K562 (cell line): ENCODE measurements around the gene ZNF275.

Source experiments
- BHLHE40 ChIP-seq: IDR thresholded peaks from 2 replicates; pipeline ENCODE4 v1.6.1; 2011; ENCODE audit warnings: low read length, improper control_type of control experiment
- CEBPB ChIP-seq: fragments of 450-650 bp; IDR thresholded peaks from 2 replicates; pipeline ENCODE4 v1.6.1; 2016; ENCODE audit warnings: missing genetic modification characterization, missing compliant biosample characterization
- CTCF ChIP-seq, 3 experiments: IDR thresholded peaks in 2 of 3; conservative IDR thresholded peaks in 1 of 3; 2 replicates each; pipeline ENCODE4 v1.5.1; 2011 to 2012; ENCODE audit warnings: low read length in 3 of 3, mild to moderate bottlenecking in 3 of 3, control low read depth in 2 of 3, improper control_type of control experiment in 1 of 3, inconsistent platforms in 1 of 3, low read depth in 1 of 3, mixed read lengths in 1 of 3, moderate library complexity in 1 of 3; ENCODE audit not compliant: insufficient read depth in 2 of 3
- FOXJ2 ChIP-seq: fragments of 200-800 bp; sonication (Bioruptor generic); IDR thresholded peaks from 2 replicates; pipeline ENCODE4 v1.6.1; 2016; ENCODE audit warnings: missing genetic modification characterization, missing compliant biosample characterization
- GABPA ChIP-seq: fragments of 200-800 bp; sonication (Bioruptor generic); conservative IDR thresholded peaks from 2 replicates; pipeline ENCODE4 v1.6.1; 2016; ENCODE audit warnings: low read depth, missing genetic modification characterization, missing compliant biosample characterization
- NR2F6 ChIP-seq: fragments of 450-650 bp; formaldehyde crosslinking; IDR thresholded peaks from 2 replicates; pipeline ENCODE4 v1.4.0; 2020; ENCODE audit warnings: mild to moderate bottlenecking
- TAF15 ChIP-seq: fragments of 200-400 bp; formaldehyde crosslinking; IDR thresholded peaks from 2 replicates; pipeline ENCODE4 v1.6.1; 2017; ENCODE audit warnings: mild to moderate bottlenecking, low read depth, low read length, moderate library complexity
- TARDBP ChIP-seq: fragments of 450-650 bp; IDR thresholded peaks from 2 replicates; pipeline ENCODE4 v1.6.1; 2016
- THAP7 ChIP-seq: fragments of 250-450 bp; sonication (Bioruptor Pico); IDR thresholded peaks from 2 replicates; pipeline ENCODE4 v1.5.0; 2021
- ZBTB33 ChIP-seq: sonication (generic); formaldehyde crosslinking; IDR thresholded peaks from 2 replicates; pipeline ENCODE4 v1.8.1; 2023; ENCODE audit warnings: mild to moderate bottlenecking, missing genetic modification reagents
- ZNF224 ChIP-seq: sonication (generic); formaldehyde crosslinking; IDR thresholded peaks from 2 replicates; pipeline ENCODE4 v1.8.0; 2022; ENCODE audit warnings: mild to moderate bottlenecking, missing genetic modification reagents
- ZNF274 ChIP-seq: IDR thresholded peaks from 2 replicates; pipeline ENCODE4 v1.6.1; 2011; ENCODE audit warnings: low read depth, mild to moderate bottlenecking, low read length, moderate library complexity, borderline replicate concordance
- ZNF311 ChIP-seq: fragments of 250-450 bp; sonication (Bioruptor Pico); IDR thresholded peaks from 2 replicates; pipeline ENCODE4 v1.4.0; 2020; ENCODE audit warnings: mild to moderate bottlenecking, moderate library complexity

- no peak for TF ChIP-seq CEBPB (tag)
- no peak for TF ChIP-seq ZBTB33 (CRISPR knock-in tag)
- TF ChIP-seq CTCF (IDR thresholded peaks at IDR 0.05 in 2 of 3, conservative IDR thresholded peaks at IDR 0.05 in 1 of 3; ENCODE audit: insufficient read depth in 2 of 3, low read depth in 1 of 3, low read length in 3 of 3): no peak
- TF ChIP-seq BHLHE40: no peak
- TF ChIP-seq FOXJ2 (tag): no peak
- no peak for TF ChIP-seq TARDBP
- TF ChIP-seq GABPA (tag): no peak
- TF ChIP-seq THAP7 (CRISPR knock-in tag): no peak
- no peak for TF ChIP-seq ZNF224 (CRISPR knock-in tag)
- no peak for TF ChIP-seq NR2F6
- no peak for TF ChIP-seq ZNF311 (CRISPR knock-in tag)
- TF ChIP-seq TAF15: no peak
- no peak for TF ChIP-seq ZNF274
Observed at GRCh38 chrX:153395613-153396319, 61.8 kb downstream of the ZNF275 start.
